Neural progenitor cell (in vitro differentiated cells): ENCODE results near the gene FAIM. TPM values are rescaled to one million over a fixed set of nuclear protein-coding genes. Genes with fewer than 3 reads are reported as not detected.

ENCODE experiments used
- DNase-seq: peaks from one replicate; pipeline ENCODE4 v3.0.0-alpha.2; 2016; ENCODE audit warnings: low spot score
- H2AFZ ChIP-seq: fragments of 200-600 bp; sonication (generic); replicated peaks from 2 replicates; pipeline ENCODE4 v1.6.1; 2016; ENCODE audit warnings: antibody characterized with exemption
- H3F3A ChIP-seq: fragments of 200-600 bp; sonication (generic); 2 replicates; pipeline ENCODE4 v1.6.1; 2016; ENCODE audit warnings: antibody characterized with exemption, low read depth
- H3K27ac ChIP-seq: fragments of 200-600 bp; sonication (generic); 2 replicates; pipeline ENCODE4 v1.5.1; 2016; ENCODE audit warnings: mild to moderate bottlenecking
- H3K27me3 ChIP-seq: fragments of 200-600 bp; sonication (generic); 2 replicates; pipeline ENCODE4 v1.6.1; 2016; ENCODE audit warnings: mild to moderate bottlenecking, moderate library complexity
- H3K36me3 ChIP-seq: fragments of 200-600 bp; sonication (generic); 2 replicates; pipeline ENCODE4 v1.5.1; 2016
- H3K4me1 ChIP-seq: fragments of 200-600 bp; sonication (generic); 2 replicates; pipeline ENCODE4 v1.6.1; 2016; ENCODE audit warnings: mixed run types
- H3K4me2 ChIP-seq: fragments of 200-600 bp; sonication (generic); 2 replicates; pipeline ENCODE4 v1.6.1; 2016
- H3K4me3 ChIP-seq: fragments of 200-600 bp; sonication (generic); 2 replicates; pipeline ENCODE4 v1.5.1; 2016
- H3K79me2 ChIP-seq: fragments of 200-600 bp; sonication (generic); 2 replicates; pipeline ENCODE4 v1.6.1; 2016; ENCODE audit warnings: low read depth
- H3K9ac ChIP-seq: fragments of 200-600 bp; sonication (generic); 2 replicates; pipeline ENCODE4 v1.6.1; 2016
- H3K9me3 ChIP-seq: fragments of 200-600 bp; sonication (generic); 2 replicates; pipeline ENCODE4 v1.5.1; 2016; ENCODE audit warnings: low read depth
- H4K20me1 ChIP-seq: fragments of 200-600 bp; sonication (generic); 2 replicates; pipeline ENCODE4 v1.6.1; 2016; ENCODE audit warnings: low read depth
- H3K27ac Mint-ChIP-seq: 3 replicates; pipeline ENCODE4 v1.8.0; 2021; ENCODE audit warnings: mixed read lengths
- H3K27me3 Mint-ChIP-seq: 2 replicates; pipeline ENCODE4 v1.8.0; 2022; ENCODE audit warnings: low read depth, mild to moderate bottlenecking, inconsistent platforms, moderate library complexity, mixed read lengths; ENCODE audit not compliant: insufficient read depth
- H3K36me3 Mint-ChIP-seq: 3 replicates; pipeline ENCODE4 v1.8.0; 2021; ENCODE audit warnings: mixed read lengths
- H3K4me1 Mint-ChIP-seq: 3 replicates; pipeline ENCODE4 v1.8.0; 2021; ENCODE audit warnings: mixed read lengths
- H3K4me3 Mint-ChIP-seq: 3 replicates; pipeline ENCODE4 v1.8.0; 2021; ENCODE audit warnings: mild to moderate bottlenecking, moderate library complexity, mixed read lengths
- H3K9me3 Mint-ChIP-seq: 3 replicates; pipeline ENCODE4 v1.8.0; 2020; ENCODE audit warnings: mixed read lengths
- CTCF ChIP-seq: fragments of 200-600 bp; sonication (generic); IDR thresholded peaks from 2 replicates; pipeline ENCODE4 v1.5.1; 2017; ENCODE audit warnings: antibody characterized with exemption, mild to moderate bottlenecking
- EZH2 ChIP-seq: fragments of 200-600 bp; sonication (generic); IDR thresholded peaks from 2 replicates; pipeline ENCODE4 v1.6.1; 2017; ENCODE audit warnings: antibody characterized with exemption, mild to moderate bottlenecking, moderate library complexity
- EZH2phosphoT487 ChIP-seq: fragments of 200-600 bp; sonication (generic); IDR thresholded peaks from 2 replicates; pipeline ENCODE4 v1.6.1; 2017; ENCODE audit warnings: antibody characterized with exemption
- total RNA-seq: library from RNA; depleted of rRNA; stranded (reverse); fragments of >200 nt; gene quantifications from 2 replicates; pipeline ENCODE4 v1.2.3, GENCODE V29; 2015; ENCODE audit warnings: low replicate concordance

Gene FAIM
- total RNA-seq, 1 donor from 2014 or later = 13.2 TPM

- peaks cover 3% of the 10 kb centered on the region for H3K27me3 Mint-ChIP-seq
- no peak overlapping the region for H3K27ac Mint-ChIP-seq
- peaks cover 31% of the 10 kb centered on the region for H3K9me3 Mint-ChIP-seq
- H3K36me3 ChIP-seq = no peaks in the 10 kb centered on the region
- peaks cover 6% of the 10 kb centered on the region for H3K4me1 Mint-ChIP-seq
- peaks cover 13% of the 10 kb centered on the region for H3K79me2 ChIP-seq
- H3K9me3 ChIP-seq = peaks cover 4% of the 10 kb centered on the region
- DNase-seq = no peak
- peaks cover 25% of the 10 kb centered on the region for H3K36me3 Mint-ChIP-seq
- no peak overlapping the region for H3K4me3 ChIP-seq
- no peaks in the 10 kb centered on the region for H4K20me1 ChIP-seq
- no peak overlapping the region for H3K4me3 Mint-ChIP-seq
- no peaks in the 10 kb centered on the region for H3F3A ChIP-seq
- H3K4me1 ChIP-seq = peaks cover 16% of the 10 kb centered on the region
- H3K27me3 ChIP-seq = no peaks in the 10 kb centered on the region
- H3K27ac ChIP-seq = no peak overlapping the region
- no peak for TF ChIP-seq EZH2phosphoT487
- no peak for TF ChIP-seq CTCF
- TF ChIP-seq EZH2 = no peak
- H3K4me2 ChIP-seq = no peak overlapping the region
- H2AFZ ChIP-seq = no peak overlapping the region
- no peak overlapping the region for H3K9ac ChIP-seq
Observed at GRCh38 chr3:138578141-138578540, 30.4 kb upstream of the FAIM start.

- Mint-ChIP-seq H3K4me3 (no peak overlapping the region), H3K27me3 (peaks cover 3% of the 10 kb centered on the region), H3K36me3 (peaks cover 20% of the 10 kb centered on the region), H3K9me3 (peaks cover 22% of the 10 kb centered on the region), H3K27ac (peak overlapping the region; percentile 57), H3K4me1 (peaks cover 6% of the 10 kb centered on the region)
- Histone ChIP-seq H3K79me2 (peaks cover 17% of the 10 kb centered on the region), H2AFZ (no peak overlapping the region), H3K4me3 (no peak overlapping the region), H3K27me3 (no peaks in the 10 kb centered on the region), H3K9ac (no peak overlapping the region), H3K27ac (peak overlapping the region; percentile 7), H3K9me3 (no peaks in the 10 kb centered on the region), H4K20me1 (no peaks in the 10 kb centered on the region), H3F3A (no peaks in the 10 kb centered on the region), H3K36me3 (no peaks in the 10 kb centered on the region), H3K4me1 (peaks cover 16% of the 10 kb centered on the region), H3K4me2 (peak overlapping the region; percentile 63)
- DNase-seq = peak; percentile 22
- TF ChIP-seq CTCF = no peak
- TF ChIP-seq EZH2phosphoT487 = no peak
- TF ChIP-seq EZH2 = no peak
Observed at GRCh38 chr3:138578961-138579574, 29.5 kb upstream of the FAIM start.

GRCh38 chr3:138587374-138587773, 21.2 kb upstream of the FAIM start:
- no peak overlapping the region for H3K27ac ChIP-seq
- H3K36me3 ChIP-seq = no peaks in the 10 kb centered on the region
- H3K9me3 ChIP-seq = no peaks in the 10 kb centered on the region
- no peak for DNase-seq
- no peaks in the 10 kb centered on the region for H3F3A ChIP-seq
- H3K27me3 Mint-ChIP-seq = no peaks in the 10 kb centered on the region
- no peak overlapping the region for H3K9ac ChIP-seq
- H3K4me3 Mint-ChIP-seq = no peak overlapping the region
- H3K4me3 ChIP-seq = no peak overlapping the region
- H2AFZ ChIP-seq = no peak overlapping the region
- H4K20me1 ChIP-seq = no peaks in the 10 kb centered on the region
- no peak overlapping the region for H3K4me2 ChIP-seq
- H3K9me3 Mint-ChIP-seq = peaks cover 4% of the 10 kb centered on the region
- peaks cover 23% of the 10 kb centered on the region for H3K36me3 Mint-ChIP-seq
- H3K79me2 ChIP-seq = peaks cover 24% of the 10 kb centered on the region
- no peak overlapping the region for H3K27ac Mint-ChIP-seq
- H3K27me3 ChIP-seq = no peaks in the 10 kb centered on the region
- no peaks in the 10 kb centered on the region for H3K4me1 Mint-ChIP-seq
- no peaks in the 10 kb centered on the region for H3K4me1 ChIP-seq
- TF ChIP-seq EZH2 = no peak
- TF ChIP-seq EZH2phosphoT487 = no peak
- no peak for TF ChIP-seq CTCF
